H9 (cell line): ENCODE results near the gene SMIM22. TPM values are rescaled to one million over a fixed set of nuclear protein-coding genes. Genes with fewer than 3 reads are reported as not detected.

ENCODE experiments used
- DNase-seq: peaks from one replicate; pipeline ENCODE4 v3.0.0-alpha.2; 2017
- H2AFZ ChIP-seq: one replicate; pipeline ENCODE4 v1.6.1; 2013; ENCODE audit warnings: mild to moderate bottlenecking, low read length, control low read depth, moderate library complexity
- H2AK5ac ChIP-seq: 2 replicates; pipeline ENCODE4 v1.6.1; 2013; ENCODE audit warnings: low read length, control low read depth, mixed read lengths; ENCODE audit not compliant: insufficient read length
- H2BK120ac ChIP-seq: one replicate; pipeline ENCODE4 v1.6.1; 2013; ENCODE audit warnings: low read depth, mild to moderate bottlenecking, low read length, control low read depth, inconsistent platforms; ENCODE audit not compliant: poor library complexity, severe bottlenecking
- H2BK12ac ChIP-seq: 2 replicates; pipeline ENCODE4 v1.6.1; 2013; ENCODE audit warnings: low read length, control low read depth, mixed read lengths, low read depth; ENCODE audit not compliant: insufficient read length
- H2BK15ac ChIP-seq: 2 replicates; pipeline ENCODE4 v1.6.1; 2013; ENCODE audit warnings: low read depth, low read length, control low read depth
- H2BK20ac ChIP-seq: one replicate; pipeline ENCODE4 v1.6.1; 2013; ENCODE audit warnings: low read depth, mild to moderate bottlenecking, low read length, control low read depth, inconsistent platforms; ENCODE audit not compliant: poor library complexity, severe bottlenecking
- H2BK5ac ChIP-seq: 2 replicates; pipeline ENCODE4 v1.6.1; 2013; ENCODE audit warnings: low read length, control low read depth, mixed read lengths; ENCODE audit not compliant: insufficient read length
- H3K14ac ChIP-seq: 2 replicates; pipeline ENCODE4 v1.6.1; 2013; ENCODE audit warnings: low read length, control low read depth; ENCODE audit not compliant: insufficient read depth
- H3K18ac ChIP-seq: 2 replicates; pipeline ENCODE4 v1.6.1; 2013; ENCODE audit warnings: low read depth, mild to moderate bottlenecking, mixed read lengths, low read length, control low read depth; ENCODE audit not compliant: insufficient read length
- H3K23ac ChIP-seq: 2 replicates; pipeline ENCODE4 v1.6.1; 2013; ENCODE audit warnings: low read length, control low read depth, mixed read lengths, low read depth; ENCODE audit not compliant: insufficient read length
- H3K23me2 ChIP-seq: 2 replicates; pipeline ENCODE4 v1.6.1; 2013; ENCODE audit warnings: low read depth, mild to moderate bottlenecking, mixed read lengths, low read length, control low read depth; ENCODE audit not compliant: insufficient read length, poor library complexity, severe bottlenecking
- H3K27ac ChIP-seq: 2 replicates; pipeline ENCODE4 v1.5.1; 2013; ENCODE audit warnings: low read length, control low read depth, mixed read lengths, low read depth; ENCODE audit not compliant: insufficient read length
- H3K27me3 ChIP-seq: 2 replicates; pipeline ENCODE4 v1.6.1; 2013; ENCODE audit warnings: low read length, control low read depth, inconsistent platforms; ENCODE audit not compliant: insufficient read depth
- H3K4ac ChIP-seq: 2 replicates; pipeline ENCODE4 v1.6.1; 2013; ENCODE audit warnings: low read depth, mild to moderate bottlenecking, control low read depth, inconsistent platforms, low read length, moderate library complexity
- H3K4me1 ChIP-seq: 2 replicates; pipeline ENCODE4 v1.6.1; 2013; ENCODE audit warnings: low read length, control low read depth, inconsistent platforms; ENCODE audit not compliant: insufficient read depth
- H3K4me2 ChIP-seq: 2 replicates; pipeline ENCODE4 v1.6.1; 2013; ENCODE audit warnings: low read length, control low read depth, mixed read lengths; ENCODE audit not compliant: insufficient read length, insufficient read depth
- H3K56ac ChIP-seq: 2 replicates; pipeline ENCODE4 v1.6.1; 2013; ENCODE audit warnings: low read depth, mild to moderate bottlenecking, mixed read lengths, low read length, control low read depth; ENCODE audit not compliant: insufficient read length
- H3K79me1 ChIP-seq: 2 replicates; pipeline ENCODE4 v1.6.1; 2013; ENCODE audit warnings: low read depth, mild to moderate bottlenecking, moderate library complexity, low read length, control low read depth, inconsistent platforms; ENCODE audit not compliant: insufficient read depth, poor library complexity, severe bottlenecking
- H3K79me2 ChIP-seq: 2 replicates; pipeline ENCODE4 v1.6.1; 2013; ENCODE audit warnings: low read length, control low read depth, inconsistent platforms; ENCODE audit not compliant: insufficient read depth
- H3K9ac ChIP-seq: 2 replicates; pipeline ENCODE4 v1.6.1; 2013; ENCODE audit warnings: low read length, control low read depth, mixed read lengths; ENCODE audit not compliant: insufficient read length; ENCODE audit errors: extremely low read depth
- H3K9me3 ChIP-seq: one replicate; pipeline ENCODE4 v1.6.1; 2013; ENCODE audit warnings: low read depth, low read length, inconsistent platforms; ENCODE audit not compliant: control insufficient read depth
- H3T11ph ChIP-seq: one replicate; pipeline ENCODE4 v1.6.1; 2013; ENCODE audit warnings: mild to moderate bottlenecking, low read length, control low read depth, inconsistent platforms
- H4K20me1 ChIP-seq: one replicate; pipeline ENCODE4 v1.6.1; 2013; ENCODE audit not compliant: control insufficient read depth, insufficient read length, insufficient read depth
- H4K5ac ChIP-seq: 2 replicates; pipeline ENCODE4 v1.6.1; 2013; ENCODE audit warnings: low read depth, mild to moderate bottlenecking, mixed read lengths, low read length, control low read depth; ENCODE audit not compliant: insufficient read length
- H4K8ac ChIP-seq: replicated peaks from 2 replicates; pipeline ENCODE4 v1.6.1; 2013; ENCODE audit warnings: low read length, control low read depth, mixed read lengths, low read depth; ENCODE audit not compliant: insufficient read length
- H4K91ac ChIP-seq: 2 replicates; pipeline ENCODE4 v1.6.1; 2013; ENCODE audit warnings: low read depth, mild to moderate bottlenecking, moderate library complexity, mixed read lengths, low read length, control low read depth; ENCODE audit not compliant: insufficient read length
- H3K27ac Mint-ChIP-seq, 3 experiments: 2 replicates in 2 of 3; 3 replicates in 1 of 3; pipeline ENCODE4 v1.8.0; 2020 to 2021; ENCODE audit warnings: mixed read lengths in 3 of 3, mild to moderate bottlenecking in 1 of 3, moderate library complexity in 1 of 3
- H3K27me3 Mint-ChIP-seq: 2 replicates; pipeline ENCODE4 v1.8.0; 2021; ENCODE audit warnings: low read depth, mild to moderate bottlenecking, moderate library complexity, mixed read lengths
- H3K36me3 Mint-ChIP-seq, 3 experiments: 2 replicates in 2 of 3; 3 replicates in 1 of 3; pipeline ENCODE4 v1.8.0; 2020 to 2021; ENCODE audit warnings: low read depth in 3 of 3, mixed read lengths in 3 of 3; ENCODE audit not compliant: insufficient read depth in 1 of 3
- H3K4me1 Mint-ChIP-seq, 2 experiments: 2 replicates each; pipeline ENCODE4 v1.8.0; 2020; ENCODE audit warnings: mixed read lengths in 2 of 2
- H3K4me3 Mint-ChIP-seq, 2 experiments: 2 replicates in 1 of 2; 3 replicates in 1 of 2; pipeline ENCODE4 v1.8.0; 2020 to 2021; ENCODE audit warnings: mild to moderate bottlenecking in 2 of 2, mixed read lengths in 2 of 2, moderate library complexity in 1 of 2
- H3K9me3 Mint-ChIP-seq, 2 experiments: 2 replicates in 1 of 2; 3 replicates in 1 of 2; pipeline ENCODE4 v1.8.0; 2020; ENCODE audit warnings: mild to moderate bottlenecking in 2 of 2, mixed read lengths in 2 of 2, moderate library complexity in 1 of 2
- WGBS: extraction: QIAGEN DNeasy Blood & Tissue Kit; methylation state at CpG from one replicate; pipeline ENCODE4 v1.1.7; 2013; ENCODE audit warnings: missing lambda C conversion rate, low lambda C conversion rate, mixed read lengths; ENCODE audit not compliant: insufficient read length; ENCODE audit errors: extremely low coverage; 5-methylcytosine and 5-hydroxymethylcytosine counted together
- total RNA-seq: library from RNA; stranded (reverse); gene quantifications from 2 replicates; pipeline ENCODE4 v1.2.1, GENCODE V29; 2021
- TF ChIP-seq, protein P1 (sequence below): fragments of 200-600 bp; sonication (generic); conservative IDR thresholded peaks from 3 replicates; pipeline ENCODE4 v1.8.0; 2021; ENCODE audit warnings: antibody characterized with exemption, mild to moderate bottlenecking

SMIM22 gene
- total RNA-seq, 1 experiment from 2014 or later, result not detected

DNA sequence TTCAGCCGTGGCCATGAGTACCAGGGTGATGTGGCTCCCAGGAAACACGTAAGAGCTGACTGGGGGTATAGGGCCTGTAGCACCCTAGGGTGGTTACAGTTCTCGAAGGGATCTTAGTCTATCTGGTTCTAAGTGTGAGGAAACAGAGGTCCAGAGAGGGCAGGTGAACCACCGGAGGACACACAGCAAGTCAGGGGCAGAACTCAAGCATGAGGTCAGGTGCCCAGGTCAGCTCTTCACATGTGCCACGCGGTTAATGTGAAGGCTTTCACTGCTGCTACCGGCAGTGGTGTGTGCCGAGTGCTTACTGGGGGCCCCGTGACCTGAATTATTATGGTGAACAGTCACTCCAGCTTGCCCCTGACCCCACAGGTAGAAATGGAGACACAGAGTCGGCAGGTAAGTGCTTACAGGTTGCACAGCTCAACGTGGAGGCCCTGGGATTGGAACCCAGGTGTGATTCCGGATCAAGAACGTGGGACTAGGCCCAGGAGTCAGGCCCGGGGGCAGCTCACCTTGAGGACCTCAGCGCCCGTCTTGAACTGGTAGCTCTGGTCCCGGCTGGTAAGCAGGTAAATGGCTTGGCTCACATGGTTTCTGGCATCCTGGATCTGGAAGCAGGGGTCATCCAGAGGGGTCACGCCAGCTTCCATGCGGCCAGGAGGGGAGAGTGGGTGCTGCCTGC, 4.1 kb downstream of the SMIM22 start:
- DNase-seq, result no peak
- Histone ChIP-seq H3K79me1 (no peaks in the 10 kb centered on the region), H3K18ac (no peak overlapping the region), H4K5ac (no peak overlapping the region), H3T11ph (no peak overlapping the region), H3K27me3 (no peaks in the 10 kb centered on the region), H4K8ac (no peak overlapping the region), H2BK5ac (no peak overlapping the region), H3K9ac (no peak overlapping the region), H2BK15ac (no peak overlapping the region), H2AK5ac (no peak overlapping the region), H3K4me1 (no peaks in the 10 kb centered on the region), H3K9me3 (no peaks in the 10 kb centered on the region), H2BK12ac (no peak overlapping the region), H3K23me2 (peaks cover 7% of the 10 kb centered on the region), H4K20me1 (no peaks in the 10 kb centered on the region), H3K14ac (no peak overlapping the region), H4K91ac (no peak overlapping the region), H3K23ac (no peak overlapping the region), H3K4me2 (no peak overlapping the region), H3K79me2 (no peaks in the 10 kb centered on the region), H3K27ac (no peak overlapping the region), H2AFZ (no peak overlapping the region), H2BK120ac (no peak overlapping the region), H2BK20ac (no peak overlapping the region), H3K4ac (no peak overlapping the region), H3K56ac (no peak overlapping the region)
- Mint-ChIP-seq H3K27ac (no peak overlapping the region), H3K9me3 (no peaks in the 10 kb centered on the region), H3K4me3 (no peak overlapping the region; a peak in 1 of 5 replicates), H3K27me3 (no peaks in the 10 kb centered on the region; the same call in 1 of the 2 replicates), H3K4me1 (peaks cover 17 to 25% of the 10 kb centered on the region in 2 experiments), H3K36me3 (peaks cover 3 to 24% (median 17%) of the 10 kb centered on the region in 3 experiments)
- no CpG with 5 or more reads among the region's 19 CpGs for WGBS
- TF ChIP-seq, protein P1, sequence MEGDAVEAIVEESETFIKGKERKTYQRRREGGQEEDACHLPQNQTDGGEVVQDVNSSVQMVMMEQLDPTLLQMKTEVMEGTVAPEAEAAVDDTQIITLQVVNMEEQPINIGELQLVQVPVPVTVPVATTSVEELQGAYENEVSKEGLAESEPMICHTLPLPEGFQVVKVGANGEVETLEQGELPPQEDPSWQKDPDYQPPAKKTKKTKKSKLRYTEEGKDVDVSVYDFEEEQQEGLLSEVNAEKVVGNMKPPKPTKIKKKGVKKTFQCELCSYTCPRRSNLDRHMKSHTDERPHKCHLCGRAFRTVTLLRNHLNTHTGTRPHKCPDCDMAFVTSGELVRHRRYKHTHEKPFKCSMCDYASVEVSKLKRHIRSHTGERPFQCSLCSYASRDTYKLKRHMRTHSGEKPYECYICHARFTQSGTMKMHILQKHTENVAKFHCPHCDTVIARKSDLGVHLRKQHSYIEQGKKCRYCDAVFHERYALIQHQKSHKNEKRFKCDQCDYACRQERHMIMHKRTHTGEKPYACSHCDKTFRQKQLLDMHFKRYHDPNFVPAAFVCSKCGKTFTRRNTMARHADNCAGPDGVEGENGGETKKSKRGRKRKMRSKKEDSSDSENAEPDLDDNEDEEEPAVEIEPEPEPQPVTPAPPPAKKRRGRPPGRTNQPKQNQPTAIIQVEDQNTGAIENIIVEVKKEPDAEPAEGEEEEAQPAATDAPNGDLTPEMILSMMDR, result no peak
